KBM-7 (cell line): Measurements from ENCODE around the gene MYADM.

Source experiments
- DNase-seq: peaks from one replicate; pipeline ENCODE4 v3.0.0-alpha.2; 2015
- in situ Hi-C: fragments of 300-500 bp; cut with MboI; formaldehyde crosslinking; loops from 2 replicates; pipeline ENCODE4 v1.14.3; 2020; ENCODE audit warnings: low sequenced_read_pairs, low pct_unique_long_range_greater_than_20kb, mixed read lengths

MYADM gene

GRCh38 chr19:53907690-53908089 is 40.0 kb downstream of the MYADM start:
- DNase-seq, result no peak
- in situ Hi-C loops, result no loop called here

- peak; percentile 21 for DNase-seq
- in situ Hi-C loops, result no loop called here
Observed at GRCh38 chr19:53908106-53908934, 40.6 kb downstream of the MYADM start.

- no peak for DNase-seq
Observed at GRCh38 chr19:53908935-53909415, 41.3 kb downstream of the MYADM start, which contains the start of gene CACNG7. Gene CACNG7 (plus strand): TSS chr19:53909278. CDS start chr19:53912832, 3,554 bp downstream.

GRCh38 chr19:53909471-53910169 is 41.9 kb downstream of the MYADM start:
- in situ Hi-C loops, result no loop called here
- DNase-seq, result no peak

More at GRCh38 chr19:53908935-53909415, 41.3 kb downstream of the MYADM start, which contains the start of gene CACNG7:
- in situ Hi-C loops, result no loop called here

GRCh38 chr19:53910170-53910518 is 42.5 kb downstream of the MYADM start:
- in situ Hi-C loops, result no loop called here
- no peak for DNase-seq

GRCh38 chr19:53912653-53913052 is 45.0 kb downstream of the MYADM start:
- no peak for DNase-seq
- in situ Hi-C loops, result no loop called here

GRCh38 chr19:53915000-53915399 is 47.3 kb downstream of the MYADM start:
- in situ Hi-C loops, result no loop called here
- peak; percentile 33 for DNase-seq

GRCh38 chr19:53916004-53916403 is 48.3 kb downstream of the MYADM start:
- no peak for DNase-seq
- in situ Hi-C loops, result no loop called here

GRCh38 chr19:53917356-53917755 is 49.7 kb downstream of the MYADM start:
- in situ Hi-C loops, result no loop called here
- no peak for DNase-seq
